Epithelial cell of esophagus (primary cell): ENCODE results near the gene TEN1.

Experiments
- DNase-seq: peaks from one replicate; pipeline ENCODE4 v3.0.0; 2010; ENCODE audit warnings: low read depth
- H3K4me3 ChIP-seq: 2 replicates; pipeline ENCODE4 v1.5.1; 2011; ENCODE audit warnings: mild to moderate bottlenecking, low read length, control low read depth
- TF ChIP-seq, protein P1 (sequence below): IDR thresholded peaks from 2 replicates; pipeline ENCODE4 v1.5.1; 2011; ENCODE audit warnings: low read depth, mild to moderate bottlenecking, low read length, control low read depth, inconsistent platforms; ENCODE audit not compliant: insufficient read depth; ENCODE audit errors: missing control alignments

The TEN1 gene

DNA sequence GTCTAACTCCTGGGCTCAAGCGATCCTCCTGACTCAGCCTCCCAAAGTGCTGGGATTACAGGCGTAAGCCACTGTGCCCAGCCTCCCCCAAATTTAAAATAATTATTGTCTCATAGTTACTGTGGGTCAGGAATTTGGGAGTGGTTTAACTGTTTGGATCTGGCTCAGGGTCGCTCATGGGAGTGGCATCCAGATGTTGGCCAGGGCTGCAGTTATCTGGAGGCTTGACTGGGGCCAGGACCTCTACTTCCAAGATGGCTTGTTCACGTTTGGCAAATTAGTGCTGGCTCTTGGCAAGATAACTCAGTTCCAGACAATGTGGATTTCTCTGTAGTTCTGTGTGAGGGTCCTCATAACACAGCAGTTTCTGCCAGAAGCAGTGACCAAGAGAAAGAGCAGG is 8.0 kb downstream of the TEN1 start:
- TF ChIP-seq, protein P1, sequence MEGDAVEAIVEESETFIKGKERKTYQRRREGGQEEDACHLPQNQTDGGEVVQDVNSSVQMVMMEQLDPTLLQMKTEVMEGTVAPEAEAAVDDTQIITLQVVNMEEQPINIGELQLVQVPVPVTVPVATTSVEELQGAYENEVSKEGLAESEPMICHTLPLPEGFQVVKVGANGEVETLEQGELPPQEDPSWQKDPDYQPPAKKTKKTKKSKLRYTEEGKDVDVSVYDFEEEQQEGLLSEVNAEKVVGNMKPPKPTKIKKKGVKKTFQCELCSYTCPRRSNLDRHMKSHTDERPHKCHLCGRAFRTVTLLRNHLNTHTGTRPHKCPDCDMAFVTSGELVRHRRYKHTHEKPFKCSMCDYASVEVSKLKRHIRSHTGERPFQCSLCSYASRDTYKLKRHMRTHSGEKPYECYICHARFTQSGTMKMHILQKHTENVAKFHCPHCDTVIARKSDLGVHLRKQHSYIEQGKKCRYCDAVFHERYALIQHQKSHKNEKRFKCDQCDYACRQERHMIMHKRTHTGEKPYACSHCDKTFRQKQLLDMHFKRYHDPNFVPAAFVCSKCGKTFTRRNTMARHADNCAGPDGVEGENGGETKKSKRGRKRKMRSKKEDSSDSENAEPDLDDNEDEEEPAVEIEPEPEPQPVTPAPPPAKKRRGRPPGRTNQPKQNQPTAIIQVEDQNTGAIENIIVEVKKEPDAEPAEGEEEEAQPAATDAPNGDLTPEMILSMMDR, result no peak
- no peak for DNase-seq
- H3K4me3 ChIP-seq, result no peak overlapping the region

DNA sequence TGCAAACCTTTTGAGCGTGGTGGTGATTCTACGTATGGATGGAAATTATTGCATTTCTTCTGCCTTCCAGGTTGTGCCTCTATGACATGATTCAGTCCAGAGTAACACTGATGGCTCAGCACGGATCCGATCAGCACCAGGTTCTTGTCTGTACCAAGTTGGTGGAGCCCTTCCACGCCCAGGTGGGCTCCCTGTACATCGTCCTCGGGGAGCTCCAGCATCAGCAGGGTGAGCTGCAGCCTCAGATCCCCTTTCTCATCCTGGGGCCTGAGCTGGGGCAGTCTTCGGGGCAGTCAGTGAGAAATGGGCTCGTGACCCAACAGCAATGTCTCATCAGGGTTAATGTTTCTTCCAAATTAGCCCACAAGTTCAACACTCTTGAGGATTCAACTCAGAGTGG is 12.4 kb downstream of the TEN1 start:
- H3K4me3 ChIP-seq, result no peak overlapping the region
- TF ChIP-seq, protein P1, result no peak
- DNase-seq, result no peak

DNA sequence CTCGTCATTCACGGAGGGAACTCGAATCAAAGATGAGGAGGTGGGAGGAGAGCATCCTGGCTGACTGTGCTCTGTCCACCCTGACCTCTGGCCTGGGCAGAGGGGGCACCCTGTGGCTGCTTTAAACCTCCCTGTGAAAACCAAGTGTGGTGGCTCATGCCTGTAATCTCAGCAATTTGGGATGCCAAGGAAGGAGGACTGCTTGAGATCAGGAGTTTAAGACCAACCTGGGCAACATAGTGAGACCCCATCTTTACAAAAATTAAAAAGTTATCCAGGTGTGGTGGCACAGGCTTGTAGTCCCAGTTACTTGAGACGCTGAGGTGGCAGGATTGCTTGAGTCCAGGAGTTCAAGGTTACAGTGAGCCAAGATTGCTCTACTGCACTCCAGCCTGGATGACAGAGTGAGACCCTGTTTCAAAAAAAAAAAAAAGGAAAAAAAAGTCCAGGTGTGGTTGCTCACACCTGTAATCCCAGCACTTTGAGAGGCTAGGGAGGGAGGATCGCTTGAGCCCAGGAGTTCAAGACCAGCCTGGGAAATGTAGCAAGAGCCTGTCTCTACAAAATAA is 15.8 kb downstream of the TEN1 start:
- TF ChIP-seq, protein P1, result no peak
- DNase-seq, result no peak
- no peak overlapping the region for H3K4me3 ChIP-seq

DNA sequence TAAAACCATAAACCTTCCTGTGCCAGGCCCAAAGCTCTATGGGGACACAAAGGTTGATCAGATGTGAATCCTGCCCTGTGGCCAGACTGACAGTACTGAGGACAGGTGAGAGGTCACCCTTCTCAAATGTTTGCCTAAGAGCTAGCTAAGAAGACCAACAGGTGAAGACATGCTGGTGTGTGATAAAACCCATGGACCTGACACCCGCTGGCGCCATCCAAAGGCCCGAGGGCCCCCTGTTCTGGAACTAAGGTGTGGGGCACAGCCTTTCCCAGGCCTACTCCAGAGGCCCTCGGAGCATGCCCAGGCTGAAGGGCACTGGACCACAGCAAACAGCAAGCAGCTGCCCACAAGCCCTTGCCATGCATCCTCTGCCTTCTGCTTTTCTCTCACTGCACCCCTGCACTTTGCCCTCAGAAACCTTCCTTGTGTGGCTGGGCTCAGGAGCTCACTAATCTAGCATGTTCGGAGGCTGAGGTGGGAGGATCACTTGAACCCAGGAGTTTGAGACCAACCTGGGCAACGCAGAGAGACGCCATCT is 16.4 kb downstream of the TEN1 start:
- DNase-seq, result no peak
- TF ChIP-seq, protein P1, result no peak
- H3K4me3 ChIP-seq, result no peak overlapping the region

DNA sequence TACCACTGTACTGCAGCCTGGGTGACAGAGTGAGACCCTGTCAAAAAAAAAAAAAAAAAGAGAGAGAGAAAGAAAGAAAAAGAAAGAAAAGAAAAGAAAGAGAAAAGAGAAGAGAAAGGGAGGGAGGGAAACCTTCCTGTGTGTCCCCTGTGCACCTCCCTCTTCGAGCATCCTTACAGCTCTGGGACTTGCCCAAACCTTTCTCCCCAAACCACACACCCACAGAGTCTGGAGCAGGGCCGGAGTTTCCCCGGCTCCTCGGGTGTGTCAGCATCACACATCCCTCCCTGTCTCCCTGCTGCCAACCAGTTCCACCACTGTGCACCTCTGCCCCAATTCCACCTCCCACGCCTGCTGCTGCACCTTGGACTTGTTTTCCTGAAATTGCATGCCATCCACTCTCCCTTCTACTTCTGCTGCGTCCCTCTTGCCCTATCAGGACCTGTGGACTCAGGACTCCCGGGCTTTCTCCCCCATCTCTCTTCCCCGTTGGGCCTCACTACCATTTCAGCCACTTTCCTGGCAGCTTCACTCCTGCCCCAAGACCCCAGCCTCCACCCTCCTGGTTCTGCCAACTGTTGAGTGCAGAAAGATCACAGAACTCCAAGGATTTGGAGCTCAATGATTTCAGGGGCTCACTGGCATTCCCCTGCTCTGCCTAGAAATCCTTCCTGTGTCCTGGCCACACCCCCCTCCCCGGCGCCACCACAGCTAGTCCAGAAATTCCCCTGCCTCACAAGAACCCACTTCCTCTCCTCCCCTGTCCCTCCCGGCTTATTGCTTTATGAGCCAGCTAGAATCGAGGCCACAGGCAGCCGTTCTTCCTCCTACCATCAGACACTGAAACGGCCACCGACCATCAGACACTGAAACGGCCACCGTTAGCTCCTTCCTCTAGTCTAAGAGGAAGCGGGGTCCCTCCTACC is 17.9 kb downstream of the TEN1 start:
- DNase-seq, result peak; percentile 96
- TF ChIP-seq, protein P1, result no peak
- H3K4me3 ChIP-seq, result no peak overlapping the region

DNA sequence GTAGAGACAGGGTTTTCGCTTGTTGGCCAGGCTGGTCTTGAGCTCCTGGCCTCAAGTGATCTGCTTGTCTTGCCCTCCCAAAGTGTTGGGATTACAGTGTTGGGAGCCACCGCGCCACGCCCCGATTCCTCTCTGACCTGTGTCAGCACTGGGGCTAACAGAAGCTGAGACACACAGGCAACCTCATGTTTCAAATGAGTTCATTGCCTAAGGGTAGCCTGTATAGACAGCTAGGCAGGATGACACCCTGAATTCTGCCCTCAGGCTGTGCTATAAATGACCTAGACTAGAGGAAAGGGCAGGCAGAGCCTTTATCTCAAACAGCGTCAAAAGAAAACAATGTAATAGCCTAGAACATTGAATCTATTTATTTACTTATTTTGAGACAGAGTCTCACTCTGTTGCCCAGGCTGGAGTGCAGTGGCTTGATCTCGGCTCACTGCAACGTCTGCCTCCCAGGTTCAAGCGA is 19.3 kb downstream of the TEN1 start:
- no peak overlapping the region for H3K4me3 ChIP-seq
- TF ChIP-seq, protein P1, result no peak
- peak; percentile 48 for DNase-seq
